CD14-positive monocyte (primary cell): ENCODE measurements around the gene MGLL. TPM values are rescaled to one million over a fixed set of nuclear protein-coding genes. Genes with fewer than 3 reads are reported as not detected.
A peak's percentile ranks its signal among the peaks of the same experiment; 100 is the strongest.

Experiments used
- DNase-seq, 3 donors: peaks; one replicate each; pipeline ENCODE4 v3.0.0-alpha.2; 2011 to 2022
- H2AFZ ChIP-seq: 2 replicates; pipeline ENCODE4 v1.6.0; 2012; ENCODE audit warnings: mild to moderate bottlenecking, low read depth, low read length, inconsistent platforms; ENCODE audit not compliant: insufficient read depth, poor library complexity, severe bottlenecking
- H3K27ac ChIP-seq, 2 donors: 1 replicate in 1 of 2; 2 replicates in 1 of 2; pipeline ENCODE4 v1.5.1; 2012 to 2013; ENCODE audit warnings: low read length in 2 of 2, control low read depth in 1 of 2, inconsistent platforms in 1 of 2, low read depth in 1 of 2, mild to moderate bottlenecking in 1 of 2
- H3K27me3 ChIP-seq, 2 donors: one replicate each; pipeline versions ENCODE4 v1.6.0 to v1.6.1; 2011 to 2013; ENCODE audit warnings: low read length in 2 of 2; ENCODE audit not compliant: control insufficient read depth in 2 of 2, insufficient read depth in 2 of 2
- H3K36me3 ChIP-seq, 2 donors: replicated peaks in 1 of 2; 1 replicate in 1 of 2; 2 replicates in 1 of 2; pipeline versions ENCODE4 v1.5.1 to v1.6.1; 2012 to 2013; ENCODE audit warnings: low read length in 2 of 2, control low read depth in 1 of 2, inconsistent platforms in 1 of 2, mild to moderate bottlenecking in 1 of 2; ENCODE audit not compliant: insufficient read depth in 2 of 2, control insufficient read depth in 1 of 2
- H3K4me1 ChIP-seq, 2 donors: 1 replicate in 1 of 2; 2 replicates in 1 of 2; pipeline versions ENCODE4 v1.5.1 to v1.6.1; 2012 to 2013; ENCODE audit warnings: low read length in 2 of 2, control low read depth in 1 of 2, inconsistent platforms in 1 of 2, mild to moderate bottlenecking in 1 of 2, moderate library complexity in 1 of 2; ENCODE audit not compliant: insufficient read depth in 2 of 2, control insufficient read depth in 1 of 2
- H3K4me2 ChIP-seq: replicated peaks from 2 replicates; pipeline ENCODE3; 2012; ENCODE audit warnings: low read length, moderate library complexity, mild to moderate bottlenecking; ENCODE audit not compliant: poor library complexity, severe bottlenecking; ENCODE audit errors: extremely low read depth
- H3K4me3 ChIP-seq, 3 experiments: fragments of 200-600 bp in 1 of 3; sonication (generic) in 1 of 3; replicated peaks in 1 of 3; 1 replicate in 2 of 3; 2 replicates in 1 of 3; pipeline ENCODE4 v1.5.1; 2011 to 2013; ENCODE audit warnings: low read length in 3 of 3, mild to moderate bottlenecking in 3 of 3, control low read depth in 2 of 3, low read depth in 2 of 3, inconsistent platforms in 1 of 3, moderate library complexity in 1 of 3
- H3K79me2 ChIP-seq: 2 replicates; pipeline ENCODE4 v1.6.0; 2012; ENCODE audit warnings: mild to moderate bottlenecking, control low read depth, inconsistent platforms, low read length, moderate library complexity; ENCODE audit not compliant: insufficient read depth
- H3K9ac ChIP-seq: 2 replicates; pipeline ENCODE4 v1.6.0; 2017; ENCODE audit warnings: low read length, mild to moderate bottlenecking; ENCODE audit not compliant: insufficient read depth, poor library complexity, severe bottlenecking
- H3K9me3 ChIP-seq, 2 donors: replicated peaks in 1 of 2; 1 replicate in 1 of 2; 2 replicates in 1 of 2; pipeline versions ENCODE4 v1.5.1 to v1.6.1; 2012 to 2013; ENCODE audit warnings: low read length in 2 of 2, control low read depth in 1 of 2; ENCODE audit not compliant: control insufficient read depth in 1 of 2, insufficient read depth in 1 of 2
- H4K20me1 ChIP-seq: 2 replicates; pipeline ENCODE4 v1.6.0; 2012; ENCODE audit warnings: mild to moderate bottlenecking, low read length, control low read depth, moderate library complexity; ENCODE audit not compliant: insufficient read depth
- H3K27ac Mint-ChIP-seq, 7 donors: one replicate each; pipeline ENCODE4 v1.8.0; 2020; ENCODE audit warnings: mild to moderate bottlenecking in 7 of 7, mixed read lengths in 7 of 7, moderate library complexity in 6 of 7, inconsistent platforms in 2 of 7
- H3K27me3 Mint-ChIP-seq, 3 donors: one replicate each; pipeline ENCODE4 v1.8.0; 2021 to 2022; ENCODE audit warnings: low read depth in 3 of 3, mild to moderate bottlenecking in 3 of 3, mixed read lengths in 3 of 3, moderate library complexity in 3 of 3, inconsistent platforms in 1 of 3
- H3K36me3 Mint-ChIP-seq, 2 donors: one replicate each; pipeline ENCODE4 v1.8.0; 2020; ENCODE audit warnings: mixed read lengths in 2 of 2, inconsistent platforms in 1 of 2, mild to moderate bottlenecking in 1 of 2
- H3K4me1 Mint-ChIP-seq: one replicate; pipeline ENCODE4 v1.8.0; 2020; ENCODE audit warnings: mild to moderate bottlenecking, mixed read lengths
- H3K4me3 Mint-ChIP-seq, 2 donors: one replicate each; pipeline ENCODE4 v1.8.0; 2020; ENCODE audit warnings: mild to moderate bottlenecking in 2 of 2, mixed read lengths in 2 of 2, moderate library complexity in 1 of 2
- H3K9me3 Mint-ChIP-seq, 7 donors: one replicate each; pipeline ENCODE4 v1.8.0; 2020 to 2022; ENCODE audit warnings: mixed read lengths in 7 of 7, mild to moderate bottlenecking in 6 of 7, moderate library complexity in 6 of 7, inconsistent platforms in 2 of 7
- WGBS: methylation state at CpG from one replicate; pipeline ENCODE4 v1.1.5; 2013; ENCODE audit warnings: missing lambda C conversion rate; ENCODE audit not compliant: insufficient coverage; 5-methylcytosine and 5-hydroxymethylcytosine counted together
- intact Hi-C, 2 donors: fragments of 100-400 bp; cut with micrococcal nuclease; formaldehyde crosslinking; loops; one replicate each; pipeline versions ENCODE4 v1.15.0 to v1.15.1; 2023
- polyA plus RNA-seq, 3 donors: library from polyadenylated mRNA; depleted of rRNA in 1 of 3; unstranded in 2 of 3; stranded (reverse) in 1 of 3; fragments of 300-500 nt in 2 of 3; fragments of >200 nt in 1 of 3; fragmentation: Illumina TruSeq in 2 of 3; gene quantifications; 1 replicate in 2 of 3; 2 replicates in 1 of 3; pipeline ENCODE4 v1.2.3, GENCODE V29; 2012 to 2021
- TF ChIP-seq, protein P1 (sequence below): fragments of 200-600 bp; IDR thresholded peaks from one replicate; pipeline ENCODE4 v1.8.0; 2022; ENCODE audit warnings: antibody characterized with exemption, mild to moderate bottlenecking

MGLL gene
- polyA plus RNA-seq, 3 donors = 4.4 to 10.0 (median 6.4) TPM

GRCh38 chr3:127790882-127791183 is 31.5 kb downstream of the MGLL start:
- H3K27ac Mint-ChIP-seq = peak overlapping the region in 1 of 7 donors; percentile 45
- intact Hi-C loops = no loop called here

GRCh38 chr3:127789990-127790881 is 32.1 kb downstream of the MGLL start:
- H3K79me2 ChIP-seq = no peaks in the 10 kb centered on the region
- H3K4me3 ChIP-seq = no peak overlapping the region
- no peaks in the 10 kb centered on the region for H4K20me1 ChIP-seq
- no peak overlapping the region for H3K9ac ChIP-seq
- H3K36me3 ChIP-seq = no peaks in the 10 kb centered on the region
- H3K9me3 ChIP-seq = no peaks in the 10 kb centered on the region
- peaks cover 6 to 10% of the 10 kb centered on the region in 2 donors for H3K4me1 ChIP-seq
- no peak for DNase-seq
- H2AFZ ChIP-seq = no peak overlapping the region
- no peaks in the 10 kb centered on the region for H3K27me3 ChIP-seq
- intact Hi-C loops = no loop called here
- no peak overlapping the region for H3K4me2 ChIP-seq
- no peaks in the 10 kb centered on the region for H3K36me3 Mint-ChIP-seq
- peaks cover 0 to 7% (median 0%) of the 10 kb centered on the region in 7 donors for H3K9me3 Mint-ChIP-seq
- 89% methylated on average over 13 of the region's 19 CpGs for WGBS
- peaks cover 0 to 4% (median 0%) of the 10 kb centered on the region in 3 donors for H3K27me3 Mint-ChIP-seq
- TF ChIP-seq, protein P1, sequence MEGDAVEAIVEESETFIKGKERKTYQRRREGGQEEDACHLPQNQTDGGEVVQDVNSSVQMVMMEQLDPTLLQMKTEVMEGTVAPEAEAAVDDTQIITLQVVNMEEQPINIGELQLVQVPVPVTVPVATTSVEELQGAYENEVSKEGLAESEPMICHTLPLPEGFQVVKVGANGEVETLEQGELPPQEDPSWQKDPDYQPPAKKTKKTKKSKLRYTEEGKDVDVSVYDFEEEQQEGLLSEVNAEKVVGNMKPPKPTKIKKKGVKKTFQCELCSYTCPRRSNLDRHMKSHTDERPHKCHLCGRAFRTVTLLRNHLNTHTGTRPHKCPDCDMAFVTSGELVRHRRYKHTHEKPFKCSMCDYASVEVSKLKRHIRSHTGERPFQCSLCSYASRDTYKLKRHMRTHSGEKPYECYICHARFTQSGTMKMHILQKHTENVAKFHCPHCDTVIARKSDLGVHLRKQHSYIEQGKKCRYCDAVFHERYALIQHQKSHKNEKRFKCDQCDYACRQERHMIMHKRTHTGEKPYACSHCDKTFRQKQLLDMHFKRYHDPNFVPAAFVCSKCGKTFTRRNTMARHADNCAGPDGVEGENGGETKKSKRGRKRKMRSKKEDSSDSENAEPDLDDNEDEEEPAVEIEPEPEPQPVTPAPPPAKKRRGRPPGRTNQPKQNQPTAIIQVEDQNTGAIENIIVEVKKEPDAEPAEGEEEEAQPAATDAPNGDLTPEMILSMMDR = no peak
- H3K27ac Mint-ChIP-seq = no peak overlapping the region
- H3K4me1 Mint-ChIP-seq = peaks cover 18% of the 10 kb centered on the region
- H3K27ac ChIP-seq = no peak overlapping the region
- H3K4me3 Mint-ChIP-seq = no peak overlapping the region

More at GRCh38 chr3:127790882-127791183, 31.5 kb downstream of the MGLL start:
- Mint-ChIP-seq H3K36me3 (no peaks in the 10 kb centered on the region), H3K9me3 (peaks cover 0 to 7% (median 0%) of the 10 kb centered on the region in 7 donors), H3K4me1 (peaks cover 14% of the 10 kb centered on the region), H3K27me3 (peaks cover 0 to 4% (median 0%) of the 10 kb centered on the region in 3 donors), H3K4me3 (peak overlapping the region in 1 of 2 donors; percentile 21)
- Histone ChIP-seq H3K4me2 (no peak overlapping the region), H3K79me2 (no peaks in the 10 kb centered on the region), H3K36me3 (no peaks in the 10 kb centered on the region), H2AFZ (peak overlapping the region; percentile 50), H3K27me3 (no peaks in the 10 kb centered on the region), H3K9ac (no peak overlapping the region), H3K9me3 (no peaks in the 10 kb centered on the region), H4K20me1 (no peaks in the 10 kb centered on the region), H3K4me3 (no peak overlapping the region), H3K27ac (no peak overlapping the region), H3K4me1 (peaks cover 6 to 10% of the 10 kb centered on the region in 2 donors)
- TF ChIP-seq, protein P1 = no peak
- no peak for DNase-seq
- 48% methylated on average over 7 of the region's 7 CpGs for whole genome bisulfite sequencing
